ENCODE measurements around the gene SEMA3E. TPM values are rescaled to one million over a fixed set of nuclear protein-coding genes. Genes with fewer than 3 reads are reported as not detected.

Gene SEMA3E
- polyA plus RNA-seq, 3 donors = 1.5 to 2.0 (median 1.8) TPM

- no peak for DNase-seq
Observed at GRCh38 chr7:83362871-83363550, 285.9 kb downstream of the SEMA3E start.

- DNase-seq = no peak
Observed at GRCh38 chr7:83359108-83359507, 289.8 kb downstream of the SEMA3E start.

- DNase-seq = no peak
Observed at GRCh38 chr7:83355143-83355542, 293.8 kb downstream of the SEMA3E start.

- DNase-seq = no peak
Observed at GRCh38 chr7:83347945-83348444, 300.9 kb downstream of the SEMA3E start.

GRCh38 chr7:83339907-83340306, 309.0 kb downstream of the SEMA3E start:
- peak; percentile 24 for DNase-seq

- DNase-seq = no peak
Observed at GRCh38 chr7:83338277-83338950, 310.5 kb downstream of the SEMA3E start.

GRCh38 chr7:83337050-83337449, 311.9 kb downstream of the SEMA3E start:
- DNase-seq = no peak

- no peak for DNase-seq
Observed at GRCh38 chr7:83326223-83326622, 322.7 kb downstream of the SEMA3E start.

- DNase-seq = no peak
Observed at GRCh38 chr7:83325083-83325482, 323.9 kb downstream of the SEMA3E start.

- DNase-seq = no peak
Observed at GRCh38 chr7:83324596-83324995, 324.3 kb downstream of the SEMA3E start.

GRCh38 chr7:83321011-83321410, 327.9 kb downstream of the SEMA3E start:
- DNase-seq = no peak

- no peak for DNase-seq
Observed at GRCh38 chr7:83313931-83314330, 335.0 kb downstream of the SEMA3E start.
